Colonic mucosa (tissue), 4 donors: ENCODE data around the gene SELP. TPM values are rescaled to one million over a fixed set of nuclear protein-coding genes. Genes with fewer than 3 reads are reported as not detected.

Experiments used
- DNase-seq: peaks from one replicate; pipeline ENCODE4 v3.0.0-alpha.2; 2020
- H3K27ac ChIP-seq: fragments of 200-600 bp; one replicate; pipeline ENCODE4 v1.8.0; 2021
- H3K27me3 ChIP-seq: fragments of 200-600 bp; one replicate; pipeline ENCODE4 v1.8.0; 2021
- H3K36me3 ChIP-seq: fragments of 200-600 bp; one replicate; pipeline ENCODE4 v1.8.0; 2021
- H3K4me1 ChIP-seq: fragments of 200-600 bp; one replicate; pipeline ENCODE4 v1.8.0; 2021; ENCODE audit warnings: mild to moderate bottlenecking
- H3K4me3 ChIP-seq: fragments of 200-600 bp; one replicate; pipeline ENCODE4 v1.8.0; 2021
- H3K9ac ChIP-seq, 2 donors: one replicate each; pipeline ENCODE4 v1.7.0; 2013; ENCODE audit warnings: control low read depth in 2 of 2, low read depth in 2 of 2, low read length in 2 of 2
- H3K9me3 ChIP-seq: fragments of 200-600 bp; one replicate; pipeline ENCODE4 v1.8.0; 2021
- intact Hi-C: fragments of 100-400 bp; cut with DNase I; formaldehyde crosslinking; loops from one replicate; pipeline ENCODE4 v1.14.1; 2022
- total RNA-seq, 2 donors: library from RNA; stranded (reverse); fragmentation: NEBNext Ultra II Directional in 1 of 2; extraction: Animal tissue kit (Norgen Biotek cat#: 25700) in 1 of 2; gene quantifications; one replicate each; pipeline ENCODE4 v1.2.1, GENCODE V29; 2021
- TF ChIP-seq, protein P1 (sequence below): fragments of 200-600 bp; IDR thresholded peaks from one replicate; pipeline ENCODE4 v1.8.0; 2022; ENCODE audit warnings: antibody characterized with exemption, mild to moderate bottlenecking
- donor health status: healthy.
- donor health status: DM: no; HTN: no; CAD: no.
- donor health status: DM: no; HTN: no; CAD: no.

The SELP gene
- total RNA-seq, 2 donors from 2014 or later, result 2.6 to 3.3 TPM

DNA sequence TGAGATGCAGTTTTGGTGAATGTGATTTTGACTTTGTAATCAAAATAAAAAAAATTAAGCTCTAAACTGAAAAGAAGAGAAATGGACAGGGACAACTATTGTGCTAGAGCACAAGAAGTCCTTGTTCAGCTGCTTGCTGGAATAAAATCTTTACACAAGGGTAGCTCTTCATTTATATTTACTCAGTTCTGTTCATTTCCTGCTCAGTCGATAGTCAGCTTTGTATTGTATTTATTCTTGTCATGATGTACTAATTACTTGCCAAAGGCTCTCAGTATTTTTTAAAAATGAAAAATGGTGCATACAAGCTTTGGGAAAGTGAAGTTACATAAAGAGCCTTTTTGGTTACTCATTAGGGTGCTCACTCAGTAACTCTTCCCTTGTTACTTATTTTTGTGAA lies 61.4 kb downstream of the SELP start:
- H3K36me3 ChIP-seq, result no peaks in the 10 kb centered on the region
- H3K27me3 ChIP-seq, result no peaks in the 10 kb centered on the region
- no peak overlapping the region for H3K27ac ChIP-seq
- no peaks in the 10 kb centered on the region for H3K9me3 ChIP-seq
- no peaks in the 10 kb centered on the region for H3K4me1 ChIP-seq
- H3K4me3 ChIP-seq, result no peak overlapping the region
- intact Hi-C loops, result no loop called here
- no peak for DNase-seq
- no peak overlapping the region for H3K9ac ChIP-seq
- TF ChIP-seq, protein P1, sequence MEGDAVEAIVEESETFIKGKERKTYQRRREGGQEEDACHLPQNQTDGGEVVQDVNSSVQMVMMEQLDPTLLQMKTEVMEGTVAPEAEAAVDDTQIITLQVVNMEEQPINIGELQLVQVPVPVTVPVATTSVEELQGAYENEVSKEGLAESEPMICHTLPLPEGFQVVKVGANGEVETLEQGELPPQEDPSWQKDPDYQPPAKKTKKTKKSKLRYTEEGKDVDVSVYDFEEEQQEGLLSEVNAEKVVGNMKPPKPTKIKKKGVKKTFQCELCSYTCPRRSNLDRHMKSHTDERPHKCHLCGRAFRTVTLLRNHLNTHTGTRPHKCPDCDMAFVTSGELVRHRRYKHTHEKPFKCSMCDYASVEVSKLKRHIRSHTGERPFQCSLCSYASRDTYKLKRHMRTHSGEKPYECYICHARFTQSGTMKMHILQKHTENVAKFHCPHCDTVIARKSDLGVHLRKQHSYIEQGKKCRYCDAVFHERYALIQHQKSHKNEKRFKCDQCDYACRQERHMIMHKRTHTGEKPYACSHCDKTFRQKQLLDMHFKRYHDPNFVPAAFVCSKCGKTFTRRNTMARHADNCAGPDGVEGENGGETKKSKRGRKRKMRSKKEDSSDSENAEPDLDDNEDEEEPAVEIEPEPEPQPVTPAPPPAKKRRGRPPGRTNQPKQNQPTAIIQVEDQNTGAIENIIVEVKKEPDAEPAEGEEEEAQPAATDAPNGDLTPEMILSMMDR, result no peak

DNA sequence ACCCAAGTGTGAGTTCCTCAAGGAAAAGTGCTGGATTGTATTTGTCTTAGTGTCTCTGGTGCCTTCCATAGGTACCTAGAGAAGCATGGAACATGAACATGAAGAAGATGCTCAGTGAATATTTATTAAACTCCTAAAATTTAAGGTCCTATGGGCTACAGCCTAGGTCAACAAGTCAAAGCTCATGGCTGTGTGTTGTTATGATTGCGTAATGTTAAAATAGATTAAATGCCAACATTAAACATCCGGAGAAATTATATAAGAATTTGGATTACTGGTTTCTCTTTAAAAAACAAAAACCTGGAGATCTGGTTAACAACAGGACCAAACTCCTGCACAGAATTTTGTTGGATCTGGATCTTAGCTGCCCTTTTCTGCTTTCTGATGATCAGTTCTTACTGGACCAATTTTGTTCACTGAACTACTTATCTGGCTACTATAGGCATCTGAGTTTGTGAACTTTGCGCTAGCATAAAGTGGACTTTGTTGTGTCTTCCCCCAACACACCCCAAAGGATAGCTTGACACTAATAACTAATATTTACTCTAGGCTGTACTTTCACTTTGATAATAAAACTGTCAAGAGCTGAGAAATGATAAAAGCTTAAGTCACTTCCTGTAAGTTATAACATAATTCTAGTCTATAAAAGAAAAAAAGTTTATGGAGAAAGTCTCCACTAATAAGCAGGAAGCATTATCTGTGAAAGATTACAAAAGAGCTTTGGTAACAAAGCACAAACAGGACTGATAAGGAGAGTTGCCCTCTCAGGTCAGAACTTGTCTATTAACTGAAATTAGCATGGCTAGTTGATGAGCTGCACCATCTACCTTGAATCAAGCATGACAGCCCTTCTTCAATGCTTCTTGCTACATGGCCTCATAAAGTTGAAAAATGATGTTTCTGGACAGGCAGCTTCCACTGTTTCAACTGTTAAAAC lies 64.3 kb downstream of the SELP start:
- Histone ChIP-seq H3K9ac (no peak overlapping the region), H3K9me3 (no peaks in the 10 kb centered on the region), H3K27me3 (no peaks in the 10 kb centered on the region), H3K4me3 (no peak overlapping the region), H3K27ac (no peak overlapping the region), H3K4me1 (no peaks in the 10 kb centered on the region), H3K36me3 (no peaks in the 10 kb centered on the region)
- intact Hi-C loops, result no loop called here
- TF ChIP-seq, protein P1, result no peak
- no peak for DNase-seq

DNA sequence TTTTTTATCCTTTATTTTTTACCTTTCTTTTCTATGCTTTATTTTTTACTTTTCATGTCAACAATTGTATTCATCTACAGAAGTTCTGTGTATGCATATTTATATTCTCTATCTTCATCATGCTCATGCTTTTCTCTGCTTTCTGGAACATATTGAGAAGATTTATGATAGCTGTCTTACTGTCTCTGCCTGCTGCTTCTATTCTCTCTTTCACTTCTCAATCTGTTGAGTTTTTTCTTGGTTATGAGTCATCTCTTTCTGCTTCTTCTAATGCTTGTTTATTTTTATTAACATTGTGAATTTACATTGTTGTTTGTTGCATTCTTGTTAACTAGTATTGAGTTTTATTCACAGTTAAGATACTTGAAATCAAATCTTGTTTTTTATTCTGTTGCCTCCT lies 66.3 kb downstream of the SELP start:
- intact Hi-C loops, result no loop called here
- no peaks in the 10 kb centered on the region for H3K27me3 ChIP-seq
- no peaks in the 10 kb centered on the region for H3K4me1 ChIP-seq
- H3K27ac ChIP-seq, result no peak overlapping the region
- H3K4me3 ChIP-seq, result no peak overlapping the region
- no peaks in the 10 kb centered on the region for H3K36me3 ChIP-seq
- no peak overlapping the region for H3K9ac ChIP-seq
- no peak for DNase-seq
- TF ChIP-seq, protein P1, result no peak
- H3K9me3 ChIP-seq, result no peaks in the 10 kb centered on the region

DNA sequence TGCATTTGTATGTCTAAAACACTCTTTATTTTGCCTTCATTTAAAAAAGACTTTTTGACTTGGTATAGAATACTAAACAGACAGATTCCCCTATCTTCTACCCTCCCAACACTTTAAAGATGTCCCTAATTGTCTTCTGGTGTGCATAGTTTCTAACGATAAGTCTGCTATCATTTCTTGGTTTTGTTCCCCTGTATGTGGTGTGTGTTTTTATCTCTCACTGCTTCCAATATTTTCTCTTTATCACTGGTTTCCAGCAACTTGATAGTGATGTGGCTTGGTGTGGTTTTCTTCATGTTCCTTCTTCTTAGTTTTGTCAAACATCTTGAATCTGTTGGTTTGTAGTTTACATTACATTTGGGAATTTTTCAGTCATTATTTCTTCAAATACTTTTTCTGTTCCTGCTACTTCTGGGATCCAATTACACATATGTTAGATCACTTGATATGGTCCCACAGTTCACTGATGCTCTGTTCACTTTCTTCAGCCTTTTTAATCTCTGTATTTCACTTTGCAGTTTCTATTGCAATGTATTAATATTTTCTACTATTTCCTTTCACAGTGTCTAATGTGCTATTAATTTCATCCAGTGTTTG lies 66.8 kb downstream of the SELP start:
- no peak overlapping the region for H3K27ac ChIP-seq
- no peak overlapping the region for H3K9ac ChIP-seq
- intact Hi-C loops, result no loop called here
- no peak for DNase-seq
- H3K4me3 ChIP-seq, result no peak overlapping the region
- TF ChIP-seq, protein P1, result no peak
- H3K27me3 ChIP-seq, result no peaks in the 10 kb centered on the region
- H3K36me3 ChIP-seq, result no peaks in the 10 kb centered on the region
- no peaks in the 10 kb centered on the region for H3K9me3 ChIP-seq
- H3K4me1 ChIP-seq, result no peaks in the 10 kb centered on the region

DNA sequence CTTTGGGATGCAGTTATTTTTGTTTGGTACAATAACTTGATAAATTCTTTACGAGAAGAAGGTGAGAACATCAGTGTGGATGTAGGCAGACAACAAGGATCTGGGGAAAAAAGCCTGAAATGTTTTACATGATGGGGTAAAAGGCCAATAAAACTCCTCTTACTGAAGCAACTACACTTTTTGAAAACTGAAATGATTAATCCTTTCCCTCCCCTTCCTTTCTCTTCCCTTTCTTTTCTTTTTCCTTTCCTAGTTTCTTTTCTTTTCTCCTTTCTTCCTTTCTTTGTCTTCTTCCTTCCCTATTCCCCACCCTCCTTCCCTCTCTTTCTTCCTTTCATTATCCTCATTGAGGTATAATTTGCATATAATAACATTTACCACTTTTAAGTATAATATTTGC lies 68.2 kb downstream of the SELP start:
- no peaks in the 10 kb centered on the region for H3K4me1 ChIP-seq
- intact Hi-C loops, result no loop called here
- no peak for DNase-seq
- H3K27ac ChIP-seq, result no peak overlapping the region
- no peaks in the 10 kb centered on the region for H3K9me3 ChIP-seq
- H3K9ac ChIP-seq, result no peak overlapping the region
- H3K36me3 ChIP-seq, result no peaks in the 10 kb centered on the region
- no peaks in the 10 kb centered on the region for H3K27me3 ChIP-seq
- H3K4me3 ChIP-seq, result no peak overlapping the region
- TF ChIP-seq, protein P1, result no peak
